ENCODE results near the gene OMA1.

OMA1 gene

DNA sequence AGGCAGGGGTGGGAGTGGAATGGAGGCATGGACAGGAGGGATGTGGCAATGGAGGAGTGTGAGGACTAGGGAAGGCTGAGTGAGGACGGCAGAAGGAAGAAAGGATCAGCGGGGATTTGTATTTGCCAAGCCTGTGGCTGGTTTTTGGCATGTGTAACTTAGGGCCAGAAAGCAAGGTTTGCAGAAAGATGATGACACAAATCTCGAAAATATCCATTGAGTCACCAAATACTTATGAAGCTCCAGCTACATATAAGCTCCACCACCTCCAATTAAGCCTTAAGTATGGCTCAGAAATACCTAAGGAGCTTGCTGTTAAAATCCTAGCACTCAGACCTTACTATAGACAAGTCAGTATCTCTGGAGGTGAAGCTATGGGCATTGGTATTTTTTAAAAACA, 90.1 kb downstream of the OMA1 start:
- DNase-seq: no peak

DNA sequence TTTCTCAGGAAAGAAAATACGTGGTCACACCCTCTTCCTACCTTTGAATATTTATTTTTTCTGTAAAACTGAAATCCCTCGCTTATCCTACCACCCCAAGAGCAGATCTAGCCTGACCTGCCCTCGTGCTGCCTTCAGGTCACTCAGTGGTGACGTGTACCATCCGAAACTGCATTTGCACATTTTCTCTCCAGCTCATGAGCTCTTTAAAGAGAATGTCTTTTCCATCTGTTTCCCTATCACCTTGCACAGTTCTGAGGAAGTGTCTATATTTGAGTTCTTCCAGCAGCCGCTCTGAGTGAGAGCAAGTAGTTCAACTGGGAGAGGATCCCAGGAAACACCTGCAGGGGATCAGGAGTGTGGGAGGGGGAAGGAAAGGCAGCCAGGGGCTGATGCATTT, 91.7 kb downstream of the OMA1 start:
- DNase-seq: no peak

DNA sequence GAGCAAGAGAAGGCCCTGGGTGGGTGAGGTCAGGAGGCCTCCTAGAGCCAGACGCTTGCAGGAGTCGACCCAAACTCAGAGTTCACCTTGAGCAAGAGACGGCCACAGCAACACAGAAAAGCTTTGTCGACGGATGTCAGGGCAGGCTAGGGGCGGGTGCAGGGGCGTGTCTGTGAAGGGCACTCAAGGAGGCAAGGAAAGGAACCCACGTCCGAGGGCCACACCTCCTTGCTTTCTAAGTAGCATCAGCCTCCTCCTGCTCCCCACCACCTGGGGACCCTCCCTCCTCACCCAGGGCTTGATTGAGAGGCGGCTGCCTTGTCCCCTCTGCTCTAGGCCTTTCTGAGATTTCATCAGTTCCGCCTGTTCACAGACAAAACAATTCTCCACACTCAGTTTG, 92.1 kb downstream of the OMA1 start:
- DNase-seq: no peak

DNA sequence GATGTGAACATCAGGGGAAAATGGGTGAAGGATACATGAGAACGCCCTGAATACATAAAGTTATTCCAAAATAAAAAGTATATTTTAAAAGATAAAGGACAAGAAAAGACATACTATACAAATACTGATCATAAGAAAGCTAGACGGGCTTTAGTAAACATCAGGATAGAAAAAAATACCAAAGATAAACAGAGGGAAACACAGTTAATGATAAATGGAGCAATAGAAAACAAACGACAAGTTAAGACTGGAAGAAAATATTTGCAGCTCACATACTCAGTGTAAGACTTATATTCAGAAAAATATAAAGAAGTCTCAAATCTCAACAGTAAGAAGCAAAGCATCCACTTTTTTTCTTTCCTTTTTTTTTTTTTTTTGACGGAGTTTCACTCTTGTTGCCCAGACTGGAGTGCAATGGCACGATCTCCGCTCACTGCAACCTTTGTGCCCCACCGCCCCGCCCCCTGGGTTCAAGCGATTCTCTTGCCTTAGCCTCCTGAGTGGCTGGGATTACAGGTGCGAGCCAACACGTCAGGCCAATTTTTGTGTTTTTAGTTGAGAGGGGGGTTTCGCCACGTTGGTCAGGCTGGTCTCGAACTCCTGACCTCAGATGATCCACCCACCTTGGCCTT, 94.8 kb downstream of the OMA1 start:
- no peak for DNase-seq

DNA sequence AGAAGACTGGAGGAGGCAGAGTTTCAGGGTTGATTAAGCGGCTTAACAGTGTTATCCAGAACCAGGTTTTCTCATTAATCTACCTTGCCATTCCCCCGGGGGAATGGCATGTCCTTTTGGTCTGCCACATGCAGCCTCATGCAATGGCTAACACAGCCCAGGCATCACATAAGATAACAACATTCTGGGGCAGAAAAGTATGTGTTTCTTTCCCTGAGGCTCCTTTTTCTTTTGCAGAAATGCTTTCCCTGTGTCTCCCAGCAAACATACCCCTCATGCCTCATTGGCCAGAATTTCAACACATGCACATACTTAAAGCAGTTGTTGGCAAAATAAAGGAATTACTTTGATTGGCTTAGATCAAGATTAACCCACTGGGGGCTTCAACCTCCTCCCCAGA, 98.6 kb downstream of the OMA1 start:
- DNase-seq: no peak

DNA sequence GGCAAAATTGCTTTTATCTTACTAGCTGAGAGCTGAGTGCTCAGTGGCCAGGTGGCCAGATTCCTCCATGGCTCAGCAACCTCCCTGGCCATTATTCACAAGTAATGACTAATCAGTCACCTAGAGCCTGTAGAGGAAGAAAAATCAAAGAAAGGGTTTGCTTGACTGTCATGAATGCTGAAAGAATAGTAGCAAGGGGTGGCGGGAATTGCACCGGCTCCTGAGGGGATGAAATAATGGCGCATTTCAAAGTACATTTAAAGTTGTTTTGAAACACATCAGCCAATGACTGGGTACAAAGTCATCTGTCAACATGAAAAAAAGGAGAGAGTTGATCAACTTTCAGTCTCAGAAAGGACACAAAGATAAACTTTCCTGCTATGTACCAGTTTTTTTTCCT, 99.5 kb downstream of the OMA1 start:
- no peak for DNase-seq

DNA sequence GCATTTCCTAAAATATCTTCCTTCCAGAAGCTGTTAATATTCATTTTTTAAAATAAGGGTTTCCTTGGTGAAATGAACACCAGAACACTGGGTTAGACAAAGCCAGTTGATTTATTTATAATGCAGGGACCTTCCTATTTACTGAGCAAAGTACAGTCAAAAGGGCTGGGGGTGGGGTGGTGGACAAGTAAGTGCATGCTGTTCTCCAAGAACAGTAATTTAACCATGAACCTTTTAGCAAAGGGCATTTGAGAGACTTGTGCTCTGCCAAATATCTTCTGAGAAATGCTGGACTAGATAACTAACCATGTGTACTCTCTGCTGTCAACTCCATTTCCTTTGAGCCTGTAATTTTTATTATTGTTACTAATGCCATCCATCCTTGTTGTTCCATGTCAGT, 100.2 kb downstream of the OMA1 start:
- no peak for DNase-seq

DNA sequence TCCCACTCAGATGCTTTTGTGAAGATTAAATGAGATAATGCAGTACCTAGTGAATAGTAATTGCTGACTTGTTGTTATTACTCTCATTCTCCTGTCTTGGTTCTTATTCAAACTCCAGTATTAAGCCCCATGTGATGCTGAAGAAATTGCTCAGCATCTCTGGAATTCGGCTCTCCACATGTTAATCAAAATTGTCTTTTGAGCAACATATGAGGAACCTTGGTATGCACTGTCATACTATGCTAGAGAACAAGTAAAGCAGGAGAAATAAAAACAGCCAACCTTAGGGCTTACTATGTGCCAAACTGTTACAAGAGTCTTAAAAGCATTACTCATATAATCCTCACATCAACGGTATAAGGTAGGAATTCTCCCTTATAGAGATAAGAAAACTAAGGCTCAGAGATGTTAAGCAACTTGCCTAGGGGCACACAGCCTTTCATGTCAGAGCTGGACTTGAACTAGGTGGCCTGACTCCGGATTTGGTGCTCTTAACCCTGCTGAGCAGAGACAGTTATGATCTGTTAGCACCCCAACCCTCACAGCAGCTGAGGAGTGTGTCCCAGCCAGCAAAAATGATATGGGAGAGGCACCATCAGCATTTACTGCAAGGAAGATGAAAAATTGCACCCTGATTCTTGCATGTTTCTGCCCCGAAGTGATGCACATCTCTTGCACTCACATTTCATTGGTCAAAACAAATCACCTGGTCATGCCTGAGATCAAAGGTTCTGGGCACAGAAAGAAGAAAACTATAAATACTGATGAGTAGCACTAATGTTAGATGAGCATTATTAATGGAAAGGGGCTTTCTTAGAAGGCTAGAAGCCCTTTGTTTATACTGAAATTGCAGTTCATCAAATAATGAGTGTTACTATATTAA, 102.3 kb downstream of the OMA1 start:
- no peak for DNase-seq

DNA sequence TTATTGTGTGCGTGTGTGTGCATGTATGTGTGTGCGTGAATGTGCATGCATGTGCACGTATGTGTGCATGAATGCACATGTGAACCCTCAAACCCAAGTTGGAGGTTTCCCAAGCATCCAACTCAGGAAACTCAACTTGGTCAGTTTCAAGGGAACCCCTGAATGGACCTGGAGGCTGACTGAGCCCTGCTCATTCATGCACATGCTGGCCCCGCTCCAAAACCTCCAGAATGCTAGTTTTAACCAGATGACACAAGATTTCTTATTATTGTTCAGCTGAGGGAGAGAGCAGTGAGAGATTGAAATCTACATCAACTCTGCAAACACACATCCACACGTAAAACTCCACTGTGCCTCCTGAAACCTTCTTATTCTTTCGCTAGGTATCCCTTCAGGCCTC, 104.4 kb downstream of the OMA1 start:
- no peak for DNase-seq

DNA sequence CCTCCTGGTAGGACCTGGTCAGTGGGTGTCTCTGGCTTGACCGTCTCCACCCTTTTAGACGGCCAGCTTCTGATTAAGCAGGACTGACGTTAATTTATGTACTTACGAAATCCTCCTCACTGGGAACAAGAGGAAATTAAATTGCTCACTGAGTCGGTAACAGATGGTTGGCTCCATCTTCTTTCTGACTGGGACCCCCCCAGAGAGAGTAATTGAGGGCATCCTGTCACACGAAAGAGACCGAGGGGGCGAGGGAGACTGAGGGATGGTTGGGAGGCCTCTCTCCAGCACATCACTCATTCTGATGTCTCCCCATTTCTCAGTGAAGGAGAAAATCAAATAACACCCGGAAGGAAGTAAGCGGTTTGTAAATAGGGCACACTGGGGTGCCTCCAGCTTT, 104.8 kb downstream of the OMA1 start:
- DNase-seq: no peak

DNA sequence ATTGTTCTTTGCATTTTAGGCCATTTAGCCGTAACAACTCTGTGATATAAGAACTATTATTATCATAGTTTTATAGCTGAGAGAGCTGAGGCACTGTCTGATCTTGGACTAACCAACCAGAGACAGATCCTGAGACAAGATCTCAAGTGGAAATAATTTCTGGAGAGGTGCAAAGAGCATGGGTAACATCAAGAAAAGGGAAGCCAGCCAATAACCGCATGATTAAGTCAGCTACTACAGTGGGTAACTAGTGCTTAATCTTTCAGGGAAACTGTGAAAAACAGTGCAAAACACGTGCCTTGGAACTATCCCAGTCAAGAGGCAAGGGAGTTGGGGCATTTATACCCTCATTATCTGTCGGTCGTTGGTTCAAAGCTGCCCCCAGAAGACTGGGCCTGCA, 105.8 kb downstream of the OMA1 start:
- no peak for DNase-seq

DNA sequence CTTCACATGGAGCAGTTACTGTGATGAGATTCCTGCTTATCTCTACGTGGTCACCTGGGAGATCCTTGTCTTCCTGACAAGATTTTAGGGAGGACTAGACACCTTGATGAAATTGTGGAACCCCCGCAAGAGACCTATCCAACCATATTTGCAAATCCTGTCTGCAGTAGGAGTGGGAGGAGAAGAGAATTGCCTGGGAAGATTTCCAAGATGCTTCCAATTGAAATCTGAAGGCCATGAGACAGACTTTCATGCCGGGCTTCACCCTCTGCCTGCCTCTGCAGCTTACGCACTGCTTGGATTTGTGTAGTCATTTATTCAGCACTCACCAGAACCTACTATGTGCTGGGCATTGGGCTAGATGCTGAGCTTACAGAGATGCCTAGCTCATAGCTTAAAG, 106.6 kb downstream of the OMA1 start:
- DNase-seq: no peak

DNA sequence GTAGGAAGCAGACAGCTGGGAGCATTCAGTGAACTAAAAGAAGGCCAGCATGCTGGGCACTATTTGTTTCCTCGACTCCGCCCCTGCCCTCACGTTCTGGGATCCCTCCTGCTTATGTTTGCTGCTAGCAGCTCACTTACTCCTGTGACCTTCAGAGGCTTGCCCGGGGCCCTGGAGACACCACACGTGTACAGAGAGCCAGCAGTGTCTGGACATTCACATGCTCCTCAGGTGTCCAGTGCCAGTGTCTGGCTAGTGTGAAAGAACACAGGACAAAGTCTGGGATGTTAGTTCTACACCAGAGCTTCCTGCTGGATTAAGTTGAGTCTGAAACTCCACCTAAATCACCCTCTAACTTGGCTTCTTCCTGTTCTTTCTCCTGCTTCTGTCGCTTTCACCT, 108.1 kb downstream of the OMA1 start:
- DNase-seq: no peak

DNA sequence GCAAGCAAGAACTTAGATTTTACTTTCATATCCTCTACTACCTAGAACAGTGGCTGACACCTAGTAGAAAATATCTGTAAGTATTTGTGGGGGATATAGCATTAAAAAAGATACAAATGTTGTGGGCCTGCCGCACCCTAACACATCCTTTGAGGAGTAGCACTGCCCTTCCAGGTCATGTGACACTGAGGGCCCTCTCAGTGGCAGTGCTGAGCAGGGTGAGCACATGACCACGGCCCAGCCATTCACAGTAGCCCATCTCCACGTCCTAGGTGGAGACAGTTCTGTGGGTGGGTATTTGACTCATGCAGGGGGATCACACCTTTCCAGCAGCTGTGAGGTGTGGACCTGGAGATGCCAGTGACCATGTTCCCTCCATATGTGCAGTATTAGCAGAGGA, 108.9 kb downstream of the OMA1 start:
- no peak for DNase-seq

DNA sequence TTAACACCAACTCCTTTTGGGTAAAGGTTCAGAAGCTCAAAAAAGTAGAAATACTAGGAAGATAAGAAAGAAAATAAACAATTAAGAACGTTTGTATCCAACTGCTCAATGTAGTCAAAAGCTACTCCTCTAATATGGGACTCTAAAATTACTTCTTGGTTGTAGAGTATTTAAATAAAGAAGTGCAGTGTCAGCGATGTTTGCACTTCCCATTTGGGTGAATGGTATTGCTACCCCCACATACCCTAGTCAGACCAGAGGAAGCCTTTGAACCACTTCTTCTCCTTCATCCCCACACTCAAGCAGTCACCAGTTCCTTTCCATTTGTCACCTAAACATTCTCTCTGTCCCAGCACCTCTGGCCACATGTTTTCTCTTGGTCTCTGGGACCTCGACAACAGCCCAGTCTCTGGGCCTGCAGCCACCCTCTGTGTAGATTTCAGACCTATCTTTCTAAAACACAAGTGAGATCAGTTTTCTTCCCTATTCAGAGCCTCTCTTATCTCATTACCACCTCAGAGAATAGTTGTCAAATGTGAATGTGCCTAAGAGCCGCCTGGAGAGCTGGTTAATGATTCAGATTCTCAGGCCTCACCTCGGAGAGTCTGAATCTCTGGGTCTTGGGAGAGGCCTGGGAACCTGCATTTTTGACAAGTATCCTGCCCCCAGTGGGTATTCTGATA, 109.8 kb downstream of the OMA1 start:
- DNase-seq: no peak

DNA sequence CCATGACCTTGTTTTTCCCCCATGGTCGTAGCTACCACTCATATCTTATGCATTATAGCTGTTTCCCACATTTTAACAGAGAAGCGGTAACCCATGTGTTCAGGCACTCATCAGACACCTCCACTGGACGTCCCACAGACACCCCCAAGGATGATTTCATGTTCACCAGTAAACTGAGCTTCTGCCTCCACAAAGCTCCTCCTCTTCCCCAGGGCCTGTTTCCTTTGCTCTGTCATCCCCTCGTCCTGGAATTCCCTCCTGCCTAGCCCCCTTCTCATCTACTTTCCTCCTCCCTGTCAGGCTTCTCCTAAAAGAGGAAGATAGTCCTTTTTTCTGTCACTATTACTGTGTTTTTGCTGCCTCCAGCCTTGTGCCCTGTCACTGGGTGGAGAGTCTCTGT, 111.2 kb downstream of the OMA1 start:
- no peak for DNase-seq

DNA sequence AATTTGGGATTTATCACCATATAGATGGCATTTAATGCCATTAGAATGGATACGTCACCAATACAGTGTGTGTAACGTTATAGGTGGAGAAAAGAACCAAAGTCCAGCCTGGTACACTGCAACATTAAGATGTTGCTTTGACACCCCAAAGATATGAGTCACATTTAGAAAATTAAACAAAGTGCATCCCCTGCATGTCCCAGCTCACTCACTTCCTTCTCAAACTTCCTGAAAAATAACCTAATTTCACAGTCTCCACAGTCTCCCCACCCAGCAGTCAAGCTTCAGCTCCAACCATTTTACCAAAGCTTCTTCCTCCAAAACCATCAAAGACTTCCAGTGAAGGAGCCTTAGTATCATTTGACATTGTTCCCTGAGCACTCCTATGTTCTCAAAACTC, 111.9 kb downstream of the OMA1 start:
- DNase-seq: no peak

DNA sequence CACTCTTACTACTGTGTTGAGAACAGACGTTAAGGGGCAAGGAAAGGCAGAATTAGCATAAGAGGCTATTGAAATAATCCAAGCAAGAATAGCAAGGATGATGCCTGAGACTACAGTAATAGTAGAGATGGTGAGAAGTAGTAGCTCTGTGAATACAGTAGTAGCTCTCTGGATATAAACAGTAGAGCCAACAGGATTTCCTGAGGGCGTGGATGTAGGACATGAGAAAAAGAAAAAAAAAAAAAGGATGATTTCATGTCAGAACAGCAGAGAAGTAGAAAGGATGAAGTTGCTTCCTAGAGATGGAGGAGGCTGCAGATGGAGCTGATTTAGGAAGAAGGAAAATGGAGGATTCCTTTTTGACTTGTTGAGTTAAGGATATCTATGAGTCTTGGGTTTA, 112.3 kb downstream of the OMA1 start:
- no peak for DNase-seq

DNA sequence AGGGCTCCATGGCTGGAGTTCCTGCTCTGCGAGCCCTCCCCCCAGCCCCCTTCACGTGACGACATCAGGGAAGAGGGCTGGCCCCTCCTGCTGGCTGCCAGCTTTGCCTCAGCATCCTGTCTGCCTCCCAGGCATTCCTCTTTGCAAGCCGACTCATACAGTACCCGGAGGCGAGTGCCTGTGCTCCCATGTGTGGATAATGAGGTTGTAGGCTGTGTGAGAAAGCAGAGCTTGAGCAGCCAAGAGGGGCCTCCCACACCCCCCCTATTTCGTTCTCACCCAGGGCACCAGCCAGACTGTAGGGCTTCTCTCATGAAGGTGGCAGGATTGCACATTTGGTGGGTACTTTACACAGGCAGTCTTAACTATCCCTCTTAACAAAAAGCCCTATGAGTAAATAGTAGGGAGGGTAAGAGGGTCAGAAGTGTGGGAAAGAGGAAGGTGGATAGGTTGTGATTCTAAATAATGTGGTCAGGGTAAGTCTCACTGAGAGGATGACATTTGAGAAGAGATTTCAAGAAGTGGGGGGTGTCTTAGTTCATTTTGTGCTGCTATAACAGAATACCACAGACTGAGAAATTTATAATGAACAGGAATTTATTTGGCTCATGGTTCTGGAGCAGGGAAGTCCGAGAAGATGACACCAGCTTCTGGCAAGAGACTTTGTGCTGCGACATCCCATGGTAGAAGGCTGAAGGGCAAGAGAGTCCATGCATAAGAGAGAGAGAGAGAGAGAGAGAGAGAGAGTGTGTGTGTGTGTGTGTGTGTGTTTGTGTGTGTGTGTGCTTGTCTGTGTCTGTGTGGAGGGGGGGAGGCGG, 113.5 kb downstream of the OMA1 start:
- DNase-seq: no peak

DNA sequence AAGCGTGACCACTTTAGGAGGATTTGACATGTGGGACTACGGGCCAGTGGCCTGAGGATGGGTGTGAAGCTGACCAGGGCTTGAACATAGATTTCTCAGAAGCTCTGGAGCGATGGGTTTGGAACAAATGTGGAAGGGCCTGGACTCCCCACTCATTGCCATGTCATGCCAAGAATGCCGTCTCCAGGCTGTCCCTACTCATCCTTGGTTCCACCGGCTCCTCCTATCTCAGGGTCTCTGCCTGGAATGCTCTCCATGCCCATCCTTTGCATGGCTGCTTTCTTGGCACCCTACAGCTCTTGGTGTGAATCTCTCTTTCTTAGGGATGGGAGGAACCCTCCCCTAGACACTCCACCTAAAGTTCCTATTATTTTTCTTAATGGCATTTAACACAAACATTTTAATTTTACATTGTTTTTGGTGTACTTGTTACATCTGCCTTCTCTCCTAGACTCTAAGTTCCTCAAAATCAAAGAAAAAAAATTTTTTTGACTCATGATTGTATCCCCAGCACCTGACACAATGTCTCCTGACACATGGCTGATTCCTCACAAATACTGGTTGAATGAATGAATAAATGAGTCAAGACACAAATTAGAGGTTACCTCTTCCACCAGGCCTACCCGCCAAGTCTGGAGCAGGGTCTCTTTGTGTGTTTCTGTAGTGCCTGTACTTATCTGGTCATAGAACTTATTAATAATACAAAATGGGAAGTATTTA, 114.5 kb downstream of the OMA1 start:
- DNase-seq: no peak
